MCF 10A (cell line): Measurements from ENCODE around the gene FOXP1. TPM values are rescaled to one million over a fixed set of nuclear protein-coding genes. Genes with fewer than 3 reads are reported as not detected.

Experiments
- BruUV-seq: library from RNA; stranded (reverse); fragments of 400-500 nt; replicated peaks from 2 replicates; lab custom pipeline; 2021; lab: Mats Ljungman, UMichigan
- CTCF ChIA-PET: fragments of 300-600 bp; sonication (Branson Sonifier 250); formaldehyde crosslinking; extraction: SDS; loops from one replicate; lab custom pipeline; 2021; ENCODE audit warnings: antibody characterized with exemption, inconsistent platforms; lab: Yijun Ruan, JAX
- POLR2A ChIA-PET: fragments of 300-600, 350-650 bp; sonication (Branson Sonifier 250); formaldehyde crosslinking; extraction: SDS; loops from one replicate; lab custom pipeline; 2020; ENCODE audit warnings: antibody characterized with exemption, inconsistent platforms; lab: Yijun Ruan, JAX
- DNase-seq: peaks from one replicate; pipeline ENCODE4 v3.0.0-alpha.2; 2018; ENCODE audit not compliant: unreplicated experiment
- H3K27ac Mint-ChIP-seq: one replicate; pipeline ENCODE4 v1.8.0; 2022; ENCODE audit warnings: mild to moderate bottlenecking, low read depth, mixed read lengths; ENCODE audit not compliant: unreplicated experiment
- H3K27me3 Mint-ChIP-seq: one replicate; pipeline ENCODE4 v1.8.0; 2022; ENCODE audit warnings: mixed read lengths; ENCODE audit not compliant: insufficient read depth, unreplicated experiment
- H3K36me3 Mint-ChIP-seq: one replicate; pipeline ENCODE4 v1.8.0; 2022; ENCODE audit warnings: mild to moderate bottlenecking, moderate library complexity, mixed read lengths; ENCODE audit not compliant: insufficient read depth, unreplicated experiment
- H3K4me1 Mint-ChIP-seq: one replicate; pipeline ENCODE4 v1.8.0; 2022; ENCODE audit warnings: mixed read lengths; ENCODE audit not compliant: insufficient read depth, unreplicated experiment
- H3K4me3 Mint-ChIP-seq: one replicate; pipeline ENCODE4 v1.8.0; 2022; ENCODE audit warnings: mild to moderate bottlenecking, moderate library complexity, mixed read lengths; ENCODE audit not compliant: unreplicated experiment
- H3K9me3 Mint-ChIP-seq: one replicate; pipeline ENCODE4 v1.8.0; 2022; ENCODE audit warnings: mixed read lengths; ENCODE audit not compliant: unreplicated experiment
- intact Hi-C: fragments of 100-400 bp; cut with micrococcal nuclease; formaldehyde crosslinking; loops from 2 replicates; pipeline ENCODE4 v1.14.1; 2022
- total RNA-seq: library from RNA; stranded (reverse); gene quantifications from 2 replicates; pipeline ENCODE4 v1.2.3, GENCODE V29; 2022
- TF ChIP-seq, protein P1 (sequence below): fragments of 200-600 bp; IDR thresholded peaks from one replicate; pipeline ENCODE4 v1.8.0; 2022; ENCODE audit warnings: antibody characterized with exemption, mild to moderate bottlenecking; ENCODE audit not compliant: unreplicated experiment

The FOXP1 gene
- total RNA-seq, 1 experiment from 2014 or later: 49.0 TPM

DNA sequence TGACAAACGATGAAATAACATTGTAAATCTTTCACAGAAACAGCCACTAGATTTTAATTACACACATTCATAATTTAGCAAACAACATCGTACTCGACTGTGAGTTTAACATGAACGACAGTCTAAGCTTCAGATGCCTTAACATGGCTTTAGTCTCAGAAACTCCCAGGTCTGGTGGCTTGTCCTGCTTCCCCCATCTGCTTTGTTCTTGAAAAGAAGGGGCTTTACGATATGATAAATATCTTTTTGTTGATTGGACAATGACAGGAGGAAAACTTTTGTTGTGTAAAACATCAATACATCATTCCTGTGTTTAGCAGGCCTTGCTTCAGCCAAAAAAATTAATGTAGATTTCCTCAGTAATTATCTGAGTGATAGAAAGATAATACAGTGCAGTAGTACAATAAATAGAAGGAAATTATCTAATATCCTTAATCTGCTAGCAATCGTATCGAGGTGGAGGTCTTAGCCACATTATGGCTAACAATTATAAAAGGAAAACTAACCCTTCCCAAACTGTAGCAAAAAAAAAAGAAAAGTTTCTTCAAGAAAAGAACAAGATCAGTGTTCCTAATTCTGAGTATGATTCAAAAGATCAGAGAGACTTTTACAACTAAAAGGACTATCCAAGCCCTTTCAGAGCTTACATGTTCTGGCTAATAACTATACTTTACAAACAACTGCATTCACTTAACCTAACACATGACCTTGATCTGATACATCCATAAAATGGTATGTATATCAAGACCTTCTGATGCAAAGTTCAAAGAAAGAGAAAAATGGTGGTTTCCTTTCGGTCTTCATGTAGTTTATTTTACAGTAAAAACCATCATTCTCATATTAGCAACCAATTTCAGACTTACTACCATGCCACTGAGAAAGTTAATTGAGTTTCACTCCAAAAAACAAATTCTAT, 535.7 kb downstream of the FOXP1 start:
- H3K27ac Mint-ChIP-seq: no peak overlapping the region
- CTCF ChIA-PET: interaction anchor here (0.7 kb wide), 1 partner anchor 13 kb away, joined by 3 read pairs; no protein-coding TSS in a partner anchor

DNA sequence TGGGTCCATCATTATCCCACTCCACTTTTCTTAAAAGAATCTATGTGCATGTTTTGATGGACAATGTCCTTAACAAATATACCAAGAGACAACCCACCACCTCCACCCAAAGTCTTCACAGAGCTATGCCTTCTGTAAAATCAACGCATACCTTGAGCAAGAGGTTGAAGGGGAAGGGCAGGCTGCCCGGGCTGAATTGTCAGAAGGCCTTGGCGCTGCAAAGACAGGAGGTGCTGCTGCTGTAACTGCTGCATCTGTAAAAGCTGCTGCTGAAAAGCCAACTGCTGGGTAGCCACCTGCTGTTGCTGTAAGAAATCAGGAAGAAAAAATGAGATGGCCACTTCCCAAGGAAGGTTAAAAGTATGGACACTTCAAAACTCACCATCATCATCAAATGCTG, 536.7 kb downstream of the FOXP1 start:
- no peak overlapping the region for H3K4me3 Mint-ChIP-seq
- DNase-seq: no peak
- no peaks in the 10 kb centered on the region for H3K27me3 Mint-ChIP-seq
- BruUV-seq: no TSS peak
- TF ChIP-seq, protein P1, sequence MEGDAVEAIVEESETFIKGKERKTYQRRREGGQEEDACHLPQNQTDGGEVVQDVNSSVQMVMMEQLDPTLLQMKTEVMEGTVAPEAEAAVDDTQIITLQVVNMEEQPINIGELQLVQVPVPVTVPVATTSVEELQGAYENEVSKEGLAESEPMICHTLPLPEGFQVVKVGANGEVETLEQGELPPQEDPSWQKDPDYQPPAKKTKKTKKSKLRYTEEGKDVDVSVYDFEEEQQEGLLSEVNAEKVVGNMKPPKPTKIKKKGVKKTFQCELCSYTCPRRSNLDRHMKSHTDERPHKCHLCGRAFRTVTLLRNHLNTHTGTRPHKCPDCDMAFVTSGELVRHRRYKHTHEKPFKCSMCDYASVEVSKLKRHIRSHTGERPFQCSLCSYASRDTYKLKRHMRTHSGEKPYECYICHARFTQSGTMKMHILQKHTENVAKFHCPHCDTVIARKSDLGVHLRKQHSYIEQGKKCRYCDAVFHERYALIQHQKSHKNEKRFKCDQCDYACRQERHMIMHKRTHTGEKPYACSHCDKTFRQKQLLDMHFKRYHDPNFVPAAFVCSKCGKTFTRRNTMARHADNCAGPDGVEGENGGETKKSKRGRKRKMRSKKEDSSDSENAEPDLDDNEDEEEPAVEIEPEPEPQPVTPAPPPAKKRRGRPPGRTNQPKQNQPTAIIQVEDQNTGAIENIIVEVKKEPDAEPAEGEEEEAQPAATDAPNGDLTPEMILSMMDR: no peak
- no peak overlapping the region for H3K27ac Mint-ChIP-seq
- peaks cover 62% of the 10 kb centered on the region for H3K36me3 Mint-ChIP-seq
- H3K9me3 Mint-ChIP-seq: no peaks in the 10 kb centered on the region
- H3K4me1 Mint-ChIP-seq: peaks cover 20% of the 10 kb centered on the region
- ChIA-PET CTCF (interaction anchor here (0.7 kb wide), 1 partner anchor 332 kb away, joined by 4 read pairs; no protein-coding TSS in a partner anchor), POLR2A (interaction anchor here (1.4 kb wide), 1 partner anchor 9 kb away, joined by 3 read pairs; no protein-coding TSS in a partner anchor)
- intact Hi-C loops: no loop called here

More for the DNA sequence above, 535.7 kb downstream of the FOXP1 start:
- intact Hi-C loops: no loop called here
- no peak overlapping the region for H3K4me3 Mint-ChIP-seq
- H3K9me3 Mint-ChIP-seq: no peaks in the 10 kb centered on the region
- POLR2A ChIA-PET: interaction anchor here (1.0 to 1.4 kb wide), 2 partner anchors 8 to 14 kb away, joined by 3 to 5 read pairs; no protein-coding TSS in a partner anchor
- no peak for DNase-seq
- peaks cover 64% of the 10 kb centered on the region for H3K36me3 Mint-ChIP-seq
- no TSS peak for BruUV-seq
- TF ChIP-seq, protein P1: no peak
- peaks cover 31% of the 10 kb centered on the region for H3K4me1 Mint-ChIP-seq
- no peaks in the 10 kb centered on the region for H3K27me3 Mint-ChIP-seq

DNA sequence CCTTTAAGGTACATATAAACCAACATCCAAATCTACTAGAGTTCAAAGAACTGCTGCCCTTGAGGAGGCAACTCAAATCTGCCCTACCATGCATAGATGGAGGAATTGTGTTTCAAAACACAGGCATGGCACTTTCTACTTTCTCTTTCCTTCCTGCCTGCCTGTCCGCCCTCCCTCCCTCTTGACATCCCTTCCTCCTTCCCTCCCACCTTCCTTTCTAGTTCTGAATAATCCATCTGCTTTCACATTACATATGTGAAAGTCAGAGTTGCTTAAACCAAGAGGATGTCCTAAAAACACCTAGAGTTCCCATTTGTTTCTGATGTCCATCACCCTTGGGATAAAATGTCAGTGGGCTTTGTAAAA, 537.6 kb downstream of the FOXP1 start:
- POLR2A ChIA-PET: interaction anchor here (1.4 kb wide), 1 partner anchor 10 kb away, joined by 3 read pairs; no protein-coding TSS in a partner anchor
- TF ChIP-seq, protein P1: no peak
- CTCF ChIA-PET: no interaction called here
- Mint-ChIP-seq H3K36me3 (peaks cover 60% of the 10 kb centered on the region), H3K4me3 (no peak overlapping the region), H3K9me3 (no peaks in the 10 kb centered on the region), H3K4me1 (peaks cover 11% of the 10 kb centered on the region), H3K27me3 (no peaks in the 10 kb centered on the region), H3K27ac (no peak overlapping the region)
- BruUV-seq: no TSS peak
- no peak for DNase-seq
- intact Hi-C loops: no loop called here

DNA sequence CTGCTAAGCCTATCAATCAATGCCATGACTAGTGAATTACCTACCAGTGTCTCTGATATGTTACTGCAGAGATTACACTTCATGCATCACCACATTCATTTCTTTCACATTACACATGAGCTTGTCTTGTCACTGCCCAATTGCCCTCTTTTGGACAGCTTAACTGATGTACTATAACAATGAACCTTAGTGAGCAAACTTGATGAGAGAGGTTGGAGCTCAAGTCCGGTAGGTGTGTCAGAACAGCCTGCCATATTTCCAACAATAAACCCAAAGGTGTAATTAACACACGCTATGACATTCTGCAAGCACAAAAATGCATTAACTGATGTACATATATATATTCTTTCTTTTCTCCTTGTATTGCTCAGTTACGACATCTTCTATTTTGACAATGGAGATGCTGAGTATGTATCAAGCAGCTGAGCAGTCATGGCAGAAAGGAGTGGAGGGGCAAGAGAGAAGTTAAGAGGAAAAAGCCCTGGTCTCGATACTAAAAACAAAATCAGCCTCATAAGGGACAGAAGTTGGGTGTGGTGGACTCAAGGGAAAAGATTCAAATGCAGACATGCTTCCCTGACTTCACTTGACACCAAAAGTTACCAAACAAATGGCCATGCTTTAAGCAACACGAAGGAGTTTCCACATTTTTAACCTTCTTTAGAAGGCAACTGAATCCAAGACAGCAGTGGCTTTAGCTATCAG, 538.2 kb downstream of the FOXP1 start:
- no peaks in the 10 kb centered on the region for H3K27me3 Mint-ChIP-seq

More for the DNA sequence above, 538.2 kb downstream of the FOXP1 start:
- Mint-ChIP-seq H3K27ac (no peak overlapping the region), H3K4me1 (peaks cover 6% of the 10 kb centered on the region), H3K4me3 (no peak overlapping the region), H3K36me3 (peaks cover 58% of the 10 kb centered on the region), H3K9me3 (no peaks in the 10 kb centered on the region)
- no TSS peak for BruUV-seq
- ChIA-PET CTCF (no interaction called here), POLR2A (no interaction called here)
- TF ChIP-seq, protein P1: no peak
- no peak for DNase-seq
- intact Hi-C loops: no loop called here
